GM19240 (cell line): ENCODE measurements around the gene LPGAT1.

Experiments used
- DNase-seq: peaks from one replicate; pipeline ENCODE4 v3.0.0; 2011; ENCODE audit warnings: low spot score; ENCODE audit not compliant: insufficient read length

LPGAT1 gene

GRCh38 chr1:211828584-211829342, 1.8 kb downstream of the LPGAT1 start:
- no peak for DNase-seq

- no peak for DNase-seq
These were observed 3.5 kb downstream of the LPGAT1 start for GRCh38 chr1:211827051-211827450.

GRCh38 chr1:211825980-211826379, 4.6 kb downstream of the LPGAT1 start:
- no peak for DNase-seq

- no peak for DNase-seq
These were observed 7.7 kb downstream of the LPGAT1 start for GRCh38 chr1:211822677-211823407.

- no peak for DNase-seq
These were observed 14.0 kb downstream of the LPGAT1 start for GRCh38 chr1:211816586-211816985.

- no peak for DNase-seq
These were observed 16.2 kb downstream of the LPGAT1 start for GRCh38 chr1:211814313-211814712.

- DNase-seq: no peak
These were observed 17.0 kb downstream of the LPGAT1 start for GRCh38 chr1:211813590-211813989.

GRCh38 chr1:211812584-211812983, 18.0 kb downstream of the LPGAT1 start:
- no peak for DNase-seq

GRCh38 chr1:211811848-211812247, 18.7 kb downstream of the LPGAT1 start:
- DNase-seq: no peak

- DNase-seq: no peak
These were observed 19.4 kb downstream of the LPGAT1 start for GRCh38 chr1:211811126-211811525.

- no peak for DNase-seq
These were observed 22.1 kb downstream of the LPGAT1 start for GRCh38 chr1:211808475-211808874.

GRCh38 chr1:211804915-211805314, 25.6 kb downstream of the LPGAT1 start:
- no peak for DNase-seq

GRCh38 chr1:211800925-211801607, 29.5 kb downstream of the LPGAT1 start:
- DNase-seq: no peak

GRCh38 chr1:211797994-211798393, 32.6 kb downstream of the LPGAT1 start:
- DNase-seq: no peak

GRCh38 chr1:211791979-211792378, 38.6 kb downstream of the LPGAT1 start:
- DNase-seq: no peak

- DNase-seq: no peak
These were observed 40.7 kb downstream of the LPGAT1 start for GRCh38 chr1:211789641-211790464.

GRCh38 chr1:211788626-211789025, 41.9 kb downstream of the LPGAT1 start:
- DNase-seq: no peak

- no peak for DNase-seq
These were observed 46.7 kb downstream of the LPGAT1 start for GRCh38 chr1:211783897-211784296.

GRCh38 chr1:211783266-211783665, 47.3 kb downstream of the LPGAT1 start:
- no peak for DNase-seq

GRCh38 chr1:211781260-211781659, 49.3 kb downstream of the LPGAT1 start:
- peak; percentile 6 for DNase-seq

- no peak for DNase-seq
These were observed 55.4 kb downstream of the LPGAT1 start for GRCh38 chr1:211775170-211775569.
